TTC549 (cell line): ENCODE results near the gene HDGFL2.

Experiments
- FAIRE-seq: peaks from 2 replicates; lab custom pipeline; 2012; peaks lifted over from hg19 to GRCh38; lab: Jason Lieb, UNC

Gene HDGFL2

GRCh38 chr19:4445963-4446703 lies 26.0 kb upstream of the HDGFL2 start:
- no peak for FAIRE-seq

GRCh38 chr19:4446704-4447200 lies 25.3 kb upstream of the HDGFL2 start:
- no peak for FAIRE-seq

- FAIRE-seq: no peak
Observed at GRCh38 chr19:4447327-4448146, 24.6 kb upstream of the HDGFL2 start.

- no peak for FAIRE-seq
Observed at GRCh38 chr19:4448147-4448985, 23.7 kb upstream of the HDGFL2 start.

GRCh38 chr19:4449022-4449638 lies 23.0 kb upstream of the HDGFL2 start:
- FAIRE-seq: no peak

GRCh38 chr19:4449639-4450028 lies 22.5 kb upstream of the HDGFL2 start:
- no peak for FAIRE-seq

GRCh38 chr19:4452230-4452990 lies 19.7 kb upstream of the HDGFL2 start:
- FAIRE-seq: no peak

GRCh38 chr19:4453232-4454179 lies 18.6 kb upstream of the HDGFL2 start:
- no peak for FAIRE-seq

GRCh38 chr19:4454747-4455718 lies 17.1 kb upstream of the HDGFL2 start:
- FAIRE-seq: no peak

- FAIRE-seq: no peak
Observed at GRCh38 chr19:4455719-4456475, 16.2 kb upstream of the HDGFL2 start.

GRCh38 chr19:4456476-4456842 lies 15.6 kb upstream of the HDGFL2 start:
- no peak for FAIRE-seq

GRCh38 chr19:4456843-4457653 lies 15.0 kb upstream of the HDGFL2 start:
- FAIRE-seq: no peak

- FAIRE-seq: peak; percentile 68
Observed at GRCh38 chr19:4457654-4458395, 14.3 kb upstream of the HDGFL2 start, which contains the start of gene UBXN6. Gene UBXN6 (minus strand): TSS chr19:4457794. CDS start chr19:4457697, 97 bp downstream.

- no peak for FAIRE-seq
Observed at GRCh38 chr19:4464815-4465581, 7.1 kb upstream of the HDGFL2 start.

- FAIRE-seq: no peak
Observed at GRCh38 chr19:4467835-4468234, 4.3 kb upstream of the HDGFL2 start.
